SK-N-SH (cell line): Measurements from ENCODE around the gene FN3K. TPM values are rescaled to one million over a fixed set of nuclear protein-coding genes. Genes with fewer than 3 reads are reported as not detected.

Source experiments
- CTCF ChIA-PET: fragments of 300-600, 350-600 bp; formaldehyde crosslinking; extraction: SDS; loops from one replicate; lab custom pipeline; 2021; lab: Yijun Ruan, JAX
- POLR2A ChIA-PET: fragments of 350-600 bp; sonication (Branson Sonifier 250); formaldehyde crosslinking; extraction: SDS; loops from one replicate; lab custom pipeline; 2020; ENCODE audit warnings: antibody characterized with exemption, inconsistent platforms; lab: Yijun Ruan, JAX
- DNase-seq: peaks from one replicate; pipeline ENCODE4 v3.0.0; 2012
- H2AFZ ChIP-seq: fragments of 200-600 bp; sonication (generic); 2 replicates; pipeline ENCODE4 v1.8.1; 2016; ENCODE audit warnings: antibody characterized with exemption, mild to moderate bottlenecking, low read depth
- H3F3A ChIP-seq: fragments of 200-600 bp; sonication (generic); replicated peaks from 2 replicates; pipeline ENCODE3; 2016; ENCODE audit warnings: antibody characterized with exemption, mild to moderate bottlenecking; ENCODE audit not compliant: insufficient read depth
- H3K27ac ChIP-seq, 2 experiments: fragments of 200-500 bp in 1 of 2; fragments of 200-600 bp in 1 of 2; sonication (Bioruptor generic) in 1 of 2; sonication (generic), shearing (Covaris generic) in 1 of 2; 2 replicates each; pipeline versions ENCODE4 v1.5.1 to v1.6.1; 2014 to 2016; ENCODE audit warnings: low read depth in 2 of 2, inconsistent platforms in 1 of 2, low read length in 1 of 2, mild to moderate bottlenecking in 1 of 2, mixed read lengths in 1 of 2
- H3K27me3 ChIP-seq: fragments of 200-600 bp; sonication (generic), shearing (Covaris generic); 2 replicates; pipeline ENCODE4 v1.6.1; 2016; ENCODE audit warnings: mixed run types; ENCODE audit not compliant: insufficient read depth
- H3K36me3 ChIP-seq, 2 experiments: fragments of 200-500 bp in 1 of 2; fragments of 200-600 bp in 1 of 2; sonication (Bioruptor generic) in 1 of 2; sonication (generic) in 1 of 2; replicated peaks in 1 of 2; 2 replicates each; pipeline versions ENCODE3 to v1.5.1; 2014 to 2016; ENCODE audit warnings: low read length in 1 of 2, mild to moderate bottlenecking in 1 of 2; ENCODE audit not compliant: insufficient read depth in 2 of 2, control insufficient read depth in 1 of 2
- H3K4me1 ChIP-seq, 2 experiments: fragments of 200-500 bp in 1 of 2; fragments of 200-600 bp in 1 of 2; sonication (Bioruptor generic) in 1 of 2; sonication (generic), shearing (Covaris generic) in 1 of 2; 2 replicates each; pipeline versions ENCODE4 v1.5.1 to v1.6.1; 2014 to 2016; ENCODE audit warnings: low read depth in 1 of 2, low read length in 1 of 2, mixed run types in 1 of 2; ENCODE audit not compliant: insufficient read depth in 2 of 2, control insufficient read depth in 1 of 2
- H3K4me2 ChIP-seq: fragments of 200-600 bp; sonication (generic), shearing (Covaris generic); 2 replicates; pipeline ENCODE4 v1.6.1; 2017; ENCODE audit warnings: mixed run types
- H3K4me3 ChIP-seq, 2 experiments: fragments of 200-500 bp in 1 of 2; fragments of 200-600 bp in 1 of 2; sonication (Bioruptor generic) in 1 of 2; sonication (generic), shearing (Covaris generic) in 1 of 2; 2 replicates each; pipeline versions ENCODE4 v1.5.1 to v1.8.1; 2014 to 2016; ENCODE audit warnings: low read depth in 2 of 2, inconsistent platforms in 1 of 2, low read length in 1 of 2, mild to moderate bottlenecking in 1 of 2, mixed read lengths in 1 of 2, moderate library complexity in 1 of 2
- H3K79me2 ChIP-seq: fragments of 200-600 bp; sonication (generic); 2 replicates; pipeline ENCODE4 v1.8.1; 2017; ENCODE audit warnings: mild to moderate bottlenecking; ENCODE audit not compliant: insufficient read depth
- H3K9ac ChIP-seq: fragments of 200-600 bp; sonication (generic); 2 replicates; pipeline ENCODE4 v1.6.1; 2017; ENCODE audit warnings: mixed run types
- H3K9me2 ChIP-seq: fragments of 200-600 bp; sonication (generic); 2 replicates; pipeline ENCODE4 v1.6.1; 2017; ENCODE audit warnings: mixed run types
- H3K9me3 ChIP-seq: fragments of 200-600 bp; sonication (generic); 2 replicates; pipeline ENCODE4 v1.6.1; 2017; ENCODE audit warnings: mixed run types, mild to moderate bottlenecking, moderate library complexity
- H4K20me1 ChIP-seq: fragments of 200-600 bp; sonication (generic); 2 replicates; pipeline ENCODE4 v1.6.1; 2017; ENCODE audit warnings: mild to moderate bottlenecking, mixed run types; ENCODE audit not compliant: insufficient read depth
- CHD2 ChIP-seq: fragments of 150-350 bp; IDR thresholded peaks from 2 replicates; pipeline ENCODE4 v1.6.1; 2018; ENCODE audit warnings: low read length; ENCODE audit not compliant: partially characterized antibody
- ELF1 ChIP-seq: IDR thresholded peaks from 2 replicates; pipeline ENCODE4 v1.4.0; 2012
- FOSL2 ChIP-seq: IDR thresholded peaks from 2 replicates; pipeline ENCODE4 v1.4.0; 2012; ENCODE audit warnings: low read depth, mild to moderate bottlenecking, moderate library complexity, borderline replicate concordance
- GABPA ChIP-seq: IDR thresholded peaks from 2 replicates; pipeline ENCODE4 v1.4.0; 2012; ENCODE audit warnings: low read depth, mild to moderate bottlenecking
- JUND ChIP-seq: IDR thresholded peaks from 2 replicates; pipeline ENCODE4 v1.4.0; 2012
- MXI1 ChIP-seq: IDR thresholded peaks from 2 replicates; pipeline ENCODE4 v1.6.1; 2012; ENCODE audit warnings: mild to moderate bottlenecking, low read depth, low read length, improper control_type of control experiment
- NFIC ChIP-seq: IDR thresholded peaks from 2 replicates; pipeline ENCODE4 v1.4.0; 2012; ENCODE audit warnings: borderline replicate concordance
- NRF1 ChIP-seq: IDR thresholded peaks from 2 replicates; pipeline ENCODE4 v1.6.1; 2012; ENCODE audit warnings: low read depth, mild to moderate bottlenecking, low read length
- RAD21 ChIP-seq: IDR thresholded peaks from 2 replicates; pipeline ENCODE4 v1.6.1; 2012; ENCODE audit warnings: mild to moderate bottlenecking, low read length
- RCOR1 ChIP-seq: fragments of 150-350 bp; IDR thresholded peaks from 2 replicates; pipeline ENCODE4 v1.6.1; 2017; ENCODE audit warnings: antibody characterized with exemption, low read length
- RFX5 ChIP-seq: IDR thresholded peaks from 2 replicates; pipeline ENCODE4 v1.6.1; 2012; ENCODE audit warnings: mild to moderate bottlenecking, improper control_type of control experiment, low read length
- YY1 ChIP-seq: IDR thresholded peaks from 2 replicates; pipeline ENCODE4 v1.4.0; 2012; ENCODE audit warnings: low read depth, mild to moderate bottlenecking
- WGBS: methylation state at CpG from one replicate; pipeline ENCODE4 v1.1.6; 2017; ENCODE audit warnings: low lambda C conversion rate; 5-methylcytosine and 5-hydroxymethylcytosine counted together
- polyA plus RNA-seq, 3 experiments: library from polyadenylated mRNA; depleted of rRNA; stranded (reverse); fragments of >200 nt; gene quantifications; 2 replicates each; pipeline ENCODE4 v1.2.3, GENCODE V29; 2012
- TF ChIP-seq, protein P1 (sequence below): IDR thresholded peaks from 2 replicates; pipeline ENCODE4 v1.4.0; 2012; ENCODE audit warnings: low read depth, borderline replicate concordance
- TF ChIP-seq, protein P2 (sequence below): IDR thresholded peaks from 2 replicates; pipeline ENCODE4; 2012
- TF ChIP-seq, protein P3 (sequence below): fragments of 200-600 bp; sonication (generic); IDR thresholded peaks from 2 replicates; pipeline ENCODE4 v1.6.1; 2017; ENCODE audit warnings: antibody characterized with exemption, mild to moderate bottlenecking, moderate library complexity
- TF ChIP-seq, protein P4 (sequence below): fragments of 150-350 bp; IDR thresholded peaks from 2 replicates; pipeline ENCODE4 v1.6.1; 2016; ENCODE audit warnings: mild to moderate bottlenecking, low read depth, low read length

The FN3K gene
- polyA plus RNA-seq, 1 of the 3 experiments (the other 2 are of a cell fraction), result 9.9 TPM

DNA sequence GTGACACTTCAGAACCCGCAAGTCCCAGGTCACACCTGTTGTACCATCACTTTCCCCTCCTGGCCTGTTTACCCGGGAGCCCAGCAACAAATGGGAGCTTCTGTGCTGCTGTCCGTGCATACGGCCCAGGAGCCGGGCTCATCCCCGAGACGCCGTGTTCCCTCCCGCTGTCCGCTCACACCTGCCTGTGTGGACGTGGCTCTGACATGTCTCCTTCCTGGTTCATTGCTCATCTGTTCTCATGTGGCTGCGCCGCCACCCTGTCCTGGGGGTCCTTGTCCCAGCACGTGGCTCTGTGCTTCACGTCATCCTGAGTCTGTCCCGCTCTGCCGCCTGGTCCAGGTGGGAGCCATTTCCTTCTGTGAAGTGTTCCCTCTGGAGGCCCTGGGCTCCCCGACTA is 54.4 kb downstream of the FN3K start:
- Histone ChIP-seq H3K27ac (no peak overlapping the region), H2AFZ (no peak overlapping the region), H4K20me1 (peaks cover 10% of the 10 kb centered on the region; the same call in 1 of the 2 replicates), H3K9ac (no peak overlapping the region), H3F3A (no peaks in the 10 kb centered on the region), H3K9me3 (no peaks in the 10 kb centered on the region), H3K27me3 (no peaks in the 10 kb centered on the region), H3K9me2 (no peaks in the 10 kb centered on the region), H3K4me2 (no peak overlapping the region), H3K4me3 (no peak overlapping the region), H3K4me1 (peaks cover 3 to 22% of the 10 kb centered on the region in 2 experiments; a peak in 1 of 4 replicates), H3K79me2 (peaks cover 37% of the 10 kb centered on the region; the same call in 1 of the 2 replicates), H3K36me3 (no peaks in the 10 kb centered on the region)
- ChIA-PET POLR2A (no interaction called here), CTCF (interaction anchor here (0.6 to 7.1 kb wide), 4 partner anchors 8 to 173 kb away, joined by 3 to 49 read pairs (median 7); no protein-coding TSS in a partner anchor)
- WGBS, result 96% methylated on average over 18 of the region's 18 CpGs
- no peak for DNase-seq
- TF ChIP-seq YY1 (no peak), CHD2 (no peak), RCOR1 (no peak), NFIC (no peak), ELF1 (no peak), JUND (no peak), GABPA (no peak), RFX5 (no peak), MXI1 (no peak), NRF1 (no peak), FOSL2 (no peak), RAD21 (no peak)
- TF ChIP-seq, protein P1, sequence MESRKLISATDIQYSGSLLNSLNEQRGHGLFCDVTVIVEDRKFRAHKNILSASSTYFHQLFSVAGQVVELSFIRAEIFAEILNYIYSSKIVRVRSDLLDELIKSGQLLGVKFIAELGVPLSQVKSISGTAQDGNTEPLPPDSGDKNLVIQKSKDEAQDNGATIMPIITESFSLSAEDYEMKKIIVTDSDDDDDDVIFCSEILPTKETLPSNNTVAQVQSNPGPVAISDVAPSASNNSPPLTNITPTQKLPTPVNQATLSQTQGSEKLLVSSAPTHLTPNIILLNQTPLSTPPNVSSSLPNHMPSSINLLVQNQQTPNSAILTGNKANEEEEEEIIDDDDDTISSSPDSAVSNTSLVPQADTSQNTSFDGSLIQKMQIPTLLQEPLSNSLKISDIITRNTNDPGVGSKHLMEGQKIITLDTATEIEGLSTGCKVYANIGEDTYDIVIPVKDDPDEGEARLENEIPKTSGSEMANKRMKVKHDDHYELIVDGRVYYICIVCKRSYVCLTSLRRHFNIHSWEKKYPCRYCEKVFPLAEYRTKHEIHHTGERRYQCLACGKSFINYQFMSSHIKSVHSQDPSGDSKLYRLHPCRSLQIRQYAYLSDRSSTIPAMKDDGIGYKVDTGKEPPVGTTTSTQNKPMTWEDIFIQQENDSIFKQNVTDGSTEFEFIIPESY, result no peak
- TF ChIP-seq, protein P2, sequence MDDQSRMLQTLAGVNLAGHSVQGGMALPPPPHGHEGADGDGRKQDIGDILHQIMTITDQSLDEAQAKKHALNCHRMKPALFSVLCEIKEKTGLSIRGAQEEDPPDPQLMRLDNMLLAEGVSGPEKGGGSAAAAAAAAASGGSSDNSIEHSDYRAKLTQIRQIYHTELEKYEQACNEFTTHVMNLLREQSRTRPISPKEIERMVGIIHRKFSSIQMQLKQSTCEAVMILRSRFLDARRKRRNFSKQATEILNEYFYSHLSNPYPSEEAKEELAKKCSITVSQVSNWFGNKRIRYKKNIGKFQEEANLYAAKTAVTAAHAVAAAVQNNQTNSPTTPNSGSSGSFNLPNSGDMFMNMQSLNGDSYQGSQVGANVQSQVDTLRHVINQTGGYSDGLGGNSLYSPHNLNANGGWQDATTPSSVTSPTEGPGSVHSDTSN, result no peak
- TF ChIP-seq, protein P3, sequence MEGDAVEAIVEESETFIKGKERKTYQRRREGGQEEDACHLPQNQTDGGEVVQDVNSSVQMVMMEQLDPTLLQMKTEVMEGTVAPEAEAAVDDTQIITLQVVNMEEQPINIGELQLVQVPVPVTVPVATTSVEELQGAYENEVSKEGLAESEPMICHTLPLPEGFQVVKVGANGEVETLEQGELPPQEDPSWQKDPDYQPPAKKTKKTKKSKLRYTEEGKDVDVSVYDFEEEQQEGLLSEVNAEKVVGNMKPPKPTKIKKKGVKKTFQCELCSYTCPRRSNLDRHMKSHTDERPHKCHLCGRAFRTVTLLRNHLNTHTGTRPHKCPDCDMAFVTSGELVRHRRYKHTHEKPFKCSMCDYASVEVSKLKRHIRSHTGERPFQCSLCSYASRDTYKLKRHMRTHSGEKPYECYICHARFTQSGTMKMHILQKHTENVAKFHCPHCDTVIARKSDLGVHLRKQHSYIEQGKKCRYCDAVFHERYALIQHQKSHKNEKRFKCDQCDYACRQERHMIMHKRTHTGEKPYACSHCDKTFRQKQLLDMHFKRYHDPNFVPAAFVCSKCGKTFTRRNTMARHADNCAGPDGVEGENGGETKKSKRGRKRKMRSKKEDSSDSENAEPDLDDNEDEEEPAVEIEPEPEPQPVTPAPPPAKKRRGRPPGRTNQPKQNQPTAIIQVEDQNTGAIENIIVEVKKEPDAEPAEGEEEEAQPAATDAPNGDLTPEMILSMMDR, result no peak
- TF ChIP-seq, protein P4, sequence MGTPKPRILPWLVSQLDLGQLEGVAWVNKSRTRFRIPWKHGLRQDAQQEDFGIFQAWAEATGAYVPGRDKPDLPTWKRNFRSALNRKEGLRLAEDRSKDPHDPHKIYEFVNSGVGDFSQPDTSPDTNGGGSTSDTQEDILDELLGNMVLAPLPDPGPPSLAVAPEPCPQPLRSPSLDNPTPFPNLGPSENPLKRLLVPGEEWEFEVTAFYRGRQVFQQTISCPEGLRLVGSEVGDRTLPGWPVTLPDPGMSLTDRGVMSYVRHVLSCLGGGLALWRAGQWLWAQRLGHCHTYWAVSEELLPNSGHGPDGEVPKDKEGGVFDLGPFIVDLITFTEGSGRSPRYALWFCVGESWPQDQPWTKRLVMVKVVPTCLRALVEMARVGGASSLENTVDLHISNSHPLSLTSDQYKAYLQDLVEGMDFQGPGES, result no peak
